Lower leg skin (tissue), 3 donors: ENCODE measurements around the gene SECISBP2L.

Experiments
- CTCF ChIP-seq, 3 donors: fragments of 450-650 bp; IDR thresholded peaks; one replicate each; pipeline ENCODE4 v1.5.1; 2016; ENCODE audit warnings: antibody characterized with exemption in 3 of 3, mild to moderate bottlenecking in 3 of 3, moderate library complexity in 2 of 3
- POLR2A ChIP-seq, 2 donors: fragments of 450-650 bp; IDR thresholded peaks; one replicate each; pipeline ENCODE4 v1.6.1; 2016 to 2017; ENCODE audit warnings: antibody characterized with exemption in 2 of 2, mild to moderate bottlenecking in 1 of 2, moderate library complexity in 1 of 2

GRCh38 chr15:48940508-48940907, 105.7 kb downstream of the SECISBP2L start:
- TF ChIP-seq CTCF (IDR thresholded peaks at IDR 0.05) (no peak), POLR2A (IDR thresholded peaks at IDR 0.05) (no peak)
